Endothelial cell of umbilical vein (primary cell): ENCODE results near the gene GZMM.

ENCODE experiments used
- CTCF ChIP-seq, 2 donors: IDR thresholded peaks; 1 replicate in 1 of 2; 2 replicates in 1 of 2; pipeline ENCODE4 v1.5.1; 2011; ENCODE audit warnings: low read length in 2 of 2, mild to moderate bottlenecking in 2 of 2, moderate library complexity in 2 of 2, control low read depth in 1 of 2, inconsistent platforms in 1 of 2, low read depth in 1 of 2; ENCODE audit not compliant: insufficient read depth in 1 of 2; ENCODE audit errors: extremely low read depth in 1 of 2
- EZH2 ChIP-seq: IDR thresholded peaks from 2 replicates; pipeline ENCODE4 v1.6.1; 2012; ENCODE audit warnings: borderline replicate concordance, low read depth, mild to moderate bottlenecking, moderate library complexity, low read length, inconsistent platforms; ENCODE audit not compliant: severe bottlenecking
- FOS ChIP-seq: IDR thresholded peaks from 2 replicates; pipeline ENCODE4 v1.6.1; 2011; ENCODE audit warnings: mild to moderate bottlenecking, low read length, moderate library complexity, borderline replicate concordance; ENCODE audit not compliant: insufficient read depth
- MAX ChIP-seq: IDR thresholded peaks from 2 replicates; pipeline ENCODE4 v1.6.1; 2011; ENCODE audit not compliant: insufficient read depth, insufficient read length
- POLR2A ChIP-seq: IDR thresholded peaks from 2 replicates; pipeline ENCODE4 v1.6.1; 2012; ENCODE audit warnings: low read depth, mild to moderate bottlenecking, control low read depth, low read length
- POLR2AphosphoS5 ChIP-seq: IDR thresholded peaks from 2 replicates; pipeline ENCODE4 v1.6.1; 2012; ENCODE audit warnings: low read depth, mild to moderate bottlenecking, control low read depth, low read length, moderate library complexity; ENCODE audit not compliant: insufficient read depth

GRCh38 chr19:525857-526419 lies 17.9 kb upstream of the GZMM start:
- TF ChIP-seq MAX (no peak), CTCF (IDR thresholded peaks at IDR 0.05; ENCODE audit: extremely low read depth in 1 of 2, insufficient read depth in 1 of 2, low read depth in 1 of 2, low read length in 2 of 2) (no peak), EZH2 (no peak), FOS (no peak), POLR2AphosphoS5 (no peak), POLR2A (no peak)
